ENCODE measurements around the gene TXNDC8.
A peak's percentile ranks its signal among the peaks of the same experiment; 100 is the strongest.

Gene TXNDC8

DNA sequence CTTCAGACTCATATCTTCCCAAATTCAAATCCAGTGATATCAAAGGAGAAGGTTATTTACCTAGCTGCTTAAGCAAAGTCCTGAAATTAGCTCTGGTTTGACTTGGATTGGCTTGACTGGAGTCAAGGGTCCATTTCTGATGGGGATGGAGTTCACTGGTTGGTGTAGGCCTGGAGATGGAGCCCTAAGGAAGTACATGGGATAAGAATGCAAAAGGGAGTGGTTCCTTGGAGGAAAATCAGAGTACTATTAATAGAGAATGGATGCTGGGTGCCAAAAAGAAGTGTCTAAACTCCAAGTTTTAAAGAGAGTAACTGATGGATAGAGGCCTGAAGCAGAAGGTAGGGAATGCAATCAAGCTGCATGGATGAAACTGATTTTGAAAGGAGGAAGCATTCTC is 13.8 kb downstream of the TXNDC8 start:
- no peak for DNase-seq

GRCh38 chr9:110320651-110321445 is 16.8 kb downstream of the TXNDC8 start:
- no peak for DNase-seq

GRCh38 chr9:110319781-110320492 is 17.7 kb downstream of the TXNDC8 start:
- DNase-seq = no peak

GRCh38 chr9:110317911-110318310 is 19.8 kb downstream of the TXNDC8 start:
- DNase-seq = peak; percentile 16

GRCh38 chr9:110316261-110317075 is 21.2 kb downstream of the TXNDC8 start:
- peak; percentile 31 for DNase-seq

DNA sequence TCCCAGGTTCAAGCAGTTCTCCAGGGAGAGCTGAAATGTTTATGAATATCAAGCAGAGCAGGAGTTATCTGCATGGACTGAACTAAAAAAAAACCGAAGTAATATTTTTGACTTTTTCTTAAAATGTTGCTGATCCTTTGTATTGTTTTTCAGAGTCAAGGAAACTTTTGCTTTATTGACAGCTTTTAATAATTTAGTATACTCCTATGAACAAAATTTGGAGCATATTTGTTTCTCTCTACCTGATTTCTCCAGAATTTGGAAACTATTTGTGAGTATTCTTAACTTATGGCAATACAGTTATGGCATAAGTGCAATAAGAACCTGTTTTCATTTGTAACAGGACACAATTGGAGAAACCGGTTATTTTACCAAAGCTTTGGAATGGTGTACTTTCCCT is 25.7 kb downstream of the TXNDC8 start:
- peak; percentile 8 for DNase-seq

GRCh38 chr9:110309681-110310080 is 28.0 kb downstream of the TXNDC8 start:
- DNase-seq = peak; percentile 69

- no peak for DNase-seq
These were observed 29.0 kb downstream of the TXNDC8 start for GRCh38 chr9:110308633-110309038.

DNA sequence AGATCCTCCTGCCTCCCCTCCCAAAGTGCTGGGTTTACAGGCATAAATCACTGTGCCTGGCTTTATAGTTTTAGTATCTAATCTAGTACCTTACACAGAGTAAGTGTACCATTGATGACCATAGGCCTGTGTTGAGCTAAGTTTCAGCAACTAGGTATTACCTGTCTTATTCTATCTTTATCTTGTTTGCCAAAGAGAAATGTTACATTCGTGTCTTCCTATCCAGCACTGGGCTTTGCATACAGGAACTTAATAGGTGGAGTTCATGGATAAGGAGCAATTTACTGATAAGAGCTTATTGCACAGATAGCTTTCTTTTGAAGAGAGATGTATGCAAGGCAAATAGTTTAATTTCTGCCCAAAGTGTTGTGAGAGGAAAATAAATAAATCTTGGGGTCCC is 30.5 kb downstream of the TXNDC8 start:
- DNase-seq = no peak

- peak; percentile 86 for DNase-seq
These were observed 34.5 kb downstream of the TXNDC8 start for GRCh38 chr9:110303133-110303532.

DNA sequence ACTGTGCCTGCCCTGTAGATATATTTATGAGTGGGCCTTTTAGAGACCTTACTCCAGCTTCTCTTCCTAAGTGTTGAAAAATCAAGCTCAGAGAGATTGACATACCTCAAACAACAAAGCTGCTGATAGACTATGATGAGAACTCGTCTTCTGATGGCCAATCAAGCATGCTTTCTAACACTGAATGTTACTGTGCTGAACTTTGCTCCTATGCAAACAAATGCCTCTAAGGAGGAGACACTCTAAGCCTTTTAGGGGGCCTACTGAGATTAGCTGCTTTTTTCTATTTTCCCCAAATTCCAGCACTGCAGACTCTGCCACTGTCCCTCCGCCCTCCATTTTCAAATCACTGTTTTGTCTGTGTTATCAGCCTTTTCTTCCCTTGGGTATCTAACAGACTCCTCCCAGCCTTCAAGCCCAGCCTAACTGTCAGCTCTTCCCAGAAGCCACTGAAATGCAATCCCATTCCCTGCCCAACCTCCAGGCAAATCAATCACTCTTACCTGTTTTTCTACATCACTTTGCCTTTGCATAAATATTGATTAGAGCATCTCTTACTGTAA is 39.5 kb downstream of the TXNDC8 start:
- DNase-seq = no peak

DNA sequence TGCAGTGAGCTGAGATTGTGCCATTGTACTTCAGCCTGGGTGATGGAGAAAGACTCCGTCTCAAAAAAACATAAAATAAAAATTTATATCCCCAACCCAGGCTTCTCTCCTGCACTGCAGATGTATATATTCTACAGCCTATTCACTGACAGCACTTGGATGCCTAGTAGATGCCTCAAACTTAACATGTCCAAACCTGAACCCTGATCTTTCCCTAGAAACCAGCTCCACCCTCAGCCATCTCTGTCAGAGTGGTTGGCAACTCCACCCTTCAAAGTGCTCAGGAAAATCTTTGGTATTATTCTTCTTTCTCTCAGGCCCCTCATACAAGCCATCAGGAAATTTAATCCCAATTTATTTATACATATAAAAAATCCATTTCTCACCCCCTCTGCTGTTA is 44.4 kb downstream of the TXNDC8 start:
- DNase-seq = no peak

GRCh38 chr9:110291921-110292557 is 45.6 kb downstream of the TXNDC8 start:
- no peak for DNase-seq

DNA sequence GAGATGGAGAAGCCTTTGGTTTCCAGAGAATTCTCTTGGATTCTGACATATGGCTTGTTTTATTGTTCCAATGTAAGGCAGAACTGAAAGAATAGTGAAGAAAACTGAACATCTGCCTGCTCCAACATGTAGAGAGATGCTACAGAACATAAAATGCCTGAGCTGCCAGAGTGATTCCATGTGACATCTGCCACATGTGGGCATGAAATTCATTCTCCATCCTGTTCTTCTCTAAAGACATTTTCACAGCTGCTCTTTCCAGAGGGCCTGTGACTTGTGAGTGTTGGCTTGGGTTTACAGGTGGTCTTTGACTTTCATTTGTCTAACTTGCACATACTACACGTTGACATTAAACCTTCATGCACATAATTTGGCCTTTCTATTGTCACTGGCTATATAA is 47.7 kb downstream of the TXNDC8 start:
- DNase-seq = no peak

DNA sequence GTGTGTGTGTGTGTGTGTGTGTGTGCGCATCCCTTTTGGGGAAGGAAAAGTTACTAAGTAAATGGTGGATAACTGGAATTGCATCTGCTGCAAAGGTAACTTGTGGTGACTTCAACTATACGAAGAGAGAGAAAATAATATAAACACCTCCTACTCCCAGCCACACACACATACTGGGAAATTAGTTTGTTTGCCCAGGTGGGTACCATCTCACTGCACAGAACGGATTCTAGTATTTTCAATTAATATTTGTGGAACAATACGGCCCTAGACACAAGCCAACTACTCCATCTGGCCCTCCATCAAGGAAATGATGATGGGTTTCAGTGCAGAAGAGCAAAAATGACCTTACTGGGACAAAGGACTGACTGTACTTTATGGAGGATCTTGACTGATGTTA is 49.2 kb downstream of the TXNDC8 start:
- no peak for DNase-seq

- no peak for DNase-seq
These were observed 50.4 kb downstream of the TXNDC8 start for GRCh38 chr9:110287289-110287680.

DNA sequence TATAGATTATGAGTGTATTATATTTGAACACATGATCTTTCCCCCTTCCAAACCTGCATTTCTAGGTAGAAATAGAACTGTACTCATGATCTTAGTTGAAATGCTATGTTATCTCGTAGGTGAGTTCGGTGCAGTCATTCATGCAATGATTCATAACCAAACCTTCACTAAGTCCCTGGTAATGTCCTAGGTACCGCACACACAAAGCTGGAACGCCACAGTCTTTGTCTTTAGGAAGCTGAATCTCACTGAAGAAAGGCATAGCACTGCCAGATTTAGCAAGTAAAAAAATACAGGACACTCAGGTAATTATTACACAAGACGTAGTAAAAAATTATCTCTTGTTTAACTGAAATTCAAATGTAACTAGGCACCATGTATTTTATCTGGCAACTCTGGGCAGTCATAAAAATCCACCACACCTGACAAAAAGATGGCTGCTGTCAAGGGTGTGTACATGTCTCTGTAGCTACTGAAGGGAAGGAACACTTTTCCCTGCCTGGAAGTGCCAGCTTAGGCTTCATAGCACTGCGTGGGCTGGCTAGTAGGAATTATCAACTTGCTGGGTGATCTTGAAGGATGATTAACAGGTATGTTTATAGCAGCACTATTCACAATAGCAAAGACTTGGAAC is 53.3 kb downstream of the TXNDC8 start:
- no peak for DNase-seq

DNA sequence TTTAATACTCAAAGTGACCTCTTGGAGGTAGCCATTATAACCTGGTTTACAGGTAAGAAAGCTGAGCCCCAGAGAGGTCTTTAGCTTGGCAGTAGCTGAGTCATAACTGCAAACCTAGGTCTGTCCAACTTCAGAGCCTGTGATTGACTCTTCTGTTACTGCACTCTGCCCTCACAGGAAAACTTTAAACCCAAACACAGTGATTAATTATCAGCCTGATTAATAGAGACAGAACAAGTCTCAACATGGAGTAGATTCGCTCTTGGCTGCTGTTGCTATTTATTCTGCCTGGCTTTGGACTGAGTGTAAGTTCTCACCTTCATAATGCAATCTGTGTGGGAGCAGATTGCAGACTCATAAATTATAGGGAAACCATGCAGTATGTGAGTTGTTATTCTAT is 53.9 kb downstream of the TXNDC8 start:
- no peak for DNase-seq

- DNase-seq = no peak
These were observed 55.0 kb downstream of the TXNDC8 start for GRCh38 chr9:110282739-110283081.

DNA sequence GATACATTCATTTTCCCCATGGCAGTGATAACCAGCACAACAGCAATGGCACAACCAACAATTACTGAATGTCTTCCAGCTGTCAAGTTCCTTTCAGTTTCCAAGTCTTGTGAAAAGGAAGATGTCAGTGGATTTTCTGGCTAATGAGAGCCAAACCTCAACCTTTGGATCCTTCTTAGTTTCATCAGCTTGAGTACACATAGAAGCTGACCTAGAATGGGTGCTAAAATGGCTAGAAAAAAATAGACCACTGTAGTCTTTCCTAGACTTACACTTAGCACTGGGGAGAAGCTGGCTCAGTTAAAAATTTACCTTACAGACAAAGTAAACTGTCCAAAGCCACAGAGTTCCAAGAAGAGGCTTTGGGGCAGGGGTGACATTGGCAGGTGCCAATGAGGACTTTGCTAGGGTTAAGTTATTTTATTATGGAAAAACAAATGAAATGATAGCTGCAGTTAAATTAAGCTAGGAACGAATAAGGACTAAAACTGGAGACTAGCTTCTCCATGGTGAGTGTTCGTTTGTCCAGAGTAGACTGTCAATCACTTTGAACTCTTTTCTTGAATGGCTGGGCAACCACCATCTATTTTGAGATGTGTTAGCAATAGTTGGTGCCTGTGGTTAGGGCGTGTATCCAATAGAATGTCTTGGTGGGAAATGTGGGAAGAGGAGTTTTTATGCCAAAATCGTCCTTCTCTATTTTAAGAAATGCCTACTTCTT is 55.5 kb downstream of the TXNDC8 start:
- DNase-seq = peak; percentile 98

GRCh38 chr9:110278080-110278707 is 59.5 kb downstream of the TXNDC8 start:
- DNase-seq = no peak
